GM21367 (cell line): Measurements from ENCODE around the gene KLKB1.

ENCODE experiments used
- ATAC-seq: cut with Tn5 transposase; IDR thresholded peaks from one replicate; pipeline ENCODE4 v1.9.1; 2021; ENCODE audit not compliant: unreplicated experiment

The KLKB1 gene

GRCh38 chr4:186304866-186305505 lies 77.7 kb downstream of the KLKB1 start:
- no peak for ATAC-seq

- ATAC-seq: no peak
These were observed 80.2 kb downstream of the KLKB1 start for GRCh38 chr4:186307497-186307896.

GRCh38 chr4:186307916-186308315 lies 80.6 kb downstream of the KLKB1 start:
- ATAC-seq: no peak
